SJSA1 (cell line): Measurements from ENCODE around the gene LIAS. TPM values are rescaled to one million over a fixed set of nuclear protein-coding genes. Genes with fewer than 3 reads are reported as not detected.
"Not testable (repeated sequence)": the region's sequence is repeated elsewhere in the genome, so short reads cannot be mapped to it uniquely, and the experiment has no call there.

Experiments
- DNase-seq, 2 experiments: peaks; one replicate each; pipeline ENCODE4 v3.0.0-alpha.2; 2015 to 2020; ENCODE audit warnings: low spot score in 2 of 2, low read depth in 1 of 2
- H3K27ac ChIP-seq: fragments of 250-450 bp; sonication (Bioruptor Pico); 2 replicates; pipeline ENCODE4 v1.5.1; 2020; ENCODE audit warnings: mild to moderate bottlenecking, moderate library complexity
- H3K27me3 ChIP-seq: fragments of 250-450 bp; sonication (Bioruptor Pico); replicated peaks from 2 replicates; pipeline ENCODE4 v1.5.1; 2020; ENCODE audit warnings: mild to moderate bottlenecking, moderate library complexity
- H3K36me3 ChIP-seq: fragments of 250-450 bp; sonication (Bioruptor Pico); 2 replicates; pipeline ENCODE4 v1.5.1; 2020; ENCODE audit warnings: mild to moderate bottlenecking
- H3K4me1 ChIP-seq: fragments of 250-450 bp; sonication (Bioruptor Pico); replicated peaks from 2 replicates; pipeline ENCODE4 v1.6.1; 2021; ENCODE audit warnings: mild to moderate bottlenecking
- H3K4me3 ChIP-seq: fragments of 250-450 bp; sonication (Bioruptor Pico); 2 replicates; pipeline ENCODE4 v1.5.1; 2020; ENCODE audit warnings: mild to moderate bottlenecking
- H3K9me3 ChIP-seq: fragments of 250-450 bp; sonication (Bioruptor Pico); replicated peaks from 2 replicates; pipeline ENCODE4 v1.5.1; 2020; ENCODE audit warnings: mild to moderate bottlenecking
- total RNA-seq: library from RNA; depleted of rRNA; stranded (reverse); fragments of >200 nt; shearing (Covaris generic); gene quantifications from 2 replicates; pipeline ENCODE4 v1.2.3, GENCODE V29; 2014

The LIAS gene
- total RNA-seq, 1 experiment from 2014 or later = 8.2 TPM

- Histone ChIP-seq H3K4me1 (no peaks in the 10 kb centered on the region), H3K4me3 (no peak overlapping the region), H3K36me3 (no peaks in the 10 kb centered on the region), H3K27ac (no peak overlapping the region), H3K27me3 (no peaks in the 10 kb centered on the region), H3K9me3 (no peaks in the 10 kb centered on the region)
- no peak for DNase-seq
These were observed 15.9 kb upstream of the LIAS start for GRCh38 chr4:39442998-39443397.

- no peak overlapping the region for H3K27ac ChIP-seq
- peaks cover 4% of the 10 kb centered on the region for H3K36me3 ChIP-seq
- H3K4me3 ChIP-seq = no peak overlapping the region
These were observed 12.4 kb upstream of the LIAS start for GRCh38 chr4:39446483-39446841.

GRCh38 chr4:39446842-39447573, 11.8 kb upstream of the LIAS start:
- Histone ChIP-seq H3K4me1 (no peaks in the 10 kb centered on the region), H3K4me3 (no peak overlapping the region), H3K9me3 (no peaks in the 10 kb centered on the region), H3K27me3 (no peaks in the 10 kb centered on the region), H3K36me3 (peaks cover 9% of the 10 kb centered on the region), H3K27ac (no peak overlapping the region)
- DNase-seq = no peak

More at GRCh38 chr4:39446483-39446841, 12.4 kb upstream of the LIAS start:
- no peaks in the 10 kb centered on the region for H3K9me3 ChIP-seq
- no peaks in the 10 kb centered on the region for H3K27me3 ChIP-seq
- no peak for DNase-seq
- H3K4me1 ChIP-seq = no peaks in the 10 kb centered on the region

GRCh38 chr4:39450618-39451017, 8.2 kb upstream of the LIAS start:
- DNase-seq = no peak
- H3K27ac ChIP-seq = no peak overlapping the region
- H3K4me3 ChIP-seq = no peak overlapping the region
- H3K27me3 ChIP-seq = no peaks in the 10 kb centered on the region
- H3K4me1 ChIP-seq = no peaks in the 10 kb centered on the region
- peaks cover 44% of the 10 kb centered on the region for H3K36me3 ChIP-seq
- no peaks in the 10 kb centered on the region for H3K9me3 ChIP-seq

- no peak overlapping the region for H3K27ac ChIP-seq
- peaks cover 53% of the 10 kb centered on the region for H3K36me3 ChIP-seq
- H3K27me3 ChIP-seq = no peaks in the 10 kb centered on the region
- no peak overlapping the region for H3K4me3 ChIP-seq
- no peak for DNase-seq
- H3K9me3 ChIP-seq = no peaks in the 10 kb centered on the region
- H3K4me1 ChIP-seq = no peaks in the 10 kb centered on the region; the same call in 1 of the 2 replicates
These were observed 7.3 kb upstream of the LIAS start for GRCh38 chr4:39451423-39452023.

- Histone ChIP-seq H3K4me3 (no peak overlapping the region), H3K9me3 (no peaks in the 10 kb centered on the region), H3K4me1 (peaks cover under 1% of the 10 kb centered on the region), H3K27me3 (no peaks in the 10 kb centered on the region), H3K36me3 (peaks cover 60% of the 10 kb centered on the region), H3K27ac (no peak overlapping the region)
- DNase-seq = no peak
These were observed 6.5 kb upstream of the LIAS start for GRCh38 chr4:39452153-39452859.

- no peak for DNase-seq
- Histone ChIP-seq H3K36me3 (peaks cover 68% of the 10 kb centered on the region), H3K9me3 (no peaks in the 10 kb centered on the region), H3K27ac (no peak overlapping the region), H3K4me1 (peaks cover 7% of the 10 kb centered on the region), H3K27me3 (no peaks in the 10 kb centered on the region), H3K4me3 (no peak overlapping the region)
These were observed 5.8 kb upstream of the LIAS start for GRCh38 chr4:39452860-39453587.

- Histone ChIP-seq H3K9me3 (no peaks in the 10 kb centered on the region), H3K4me1 (peaks cover 7% of the 10 kb centered on the region), H3K36me3 (peaks cover 74% of the 10 kb centered on the region), H3K27me3 (no peaks in the 10 kb centered on the region), H3K27ac (no peak overlapping the region), H3K4me3 (no peak overlapping the region)
- no peak for DNase-seq
These were observed 5.1 kb upstream of the LIAS start for GRCh38 chr4:39453738-39454137.

GRCh38 chr4:39455486-39455885, 3.4 kb upstream of the LIAS start:
- Histone ChIP-seq H3K27me3 (no peaks in the 10 kb centered on the region), H3K27ac (no peak overlapping the region), H3K9me3 (no peaks in the 10 kb centered on the region), H3K4me1 (peaks cover 7% of the 10 kb centered on the region), H3K4me3 (no peak overlapping the region), H3K36me3 (peaks cover 74% of the 10 kb centered on the region)
- no peak for DNase-seq

GRCh38 chr4:39456946-39457763, 1.7 kb upstream of the LIAS start:
- Histone ChIP-seq H3K4me1 (peaks cover 7% of the 10 kb centered on the region), H3K36me3 (peaks cover 67% of the 10 kb centered on the region)

GRCh38 chr4:39458161-39458504, 723 bp upstream of the LIAS start:
- Histone ChIP-seq H3K27ac (peak overlapping the region; percentile 94), H3K4me3 (peak overlapping the region; percentile 82), H3K36me3 (peaks cover 57% of the 10 kb centered on the region)
- not testable (repeated sequence) for H3K27me3 ChIP-seq, DNase-seq, H3K4me1 ChIP-seq, H3K9me3 ChIP-seq

More at GRCh38 chr4:39456946-39457763, 1.7 kb upstream of the LIAS start:
- H3K27ac ChIP-seq = no peak overlapping the region
- H3K9me3 ChIP-seq = no peaks in the 10 kb centered on the region
- H3K4me3 ChIP-seq = peak overlapping the region; percentile 82
- no peaks in the 10 kb centered on the region for H3K27me3 ChIP-seq
- DNase-seq = no peak

GRCh38 chr4:39464886-39465501, 6.1 kb downstream of the LIAS start:
- Histone ChIP-seq H3K27me3 (no peaks in the 10 kb centered on the region), H3K36me3 (peaks cover 12% of the 10 kb centered on the region), H3K4me3 (no peak overlapping the region), H3K4me1 (0 out of 2 replicates have a peak, but pooled peaks cover 6% of the 10 kb centered on the region), H3K9me3 (no peaks in the 10 kb centered on the region), H3K27ac (no peak overlapping the region)
- DNase-seq = peak in 1 of 2 experiments; percentile 25

- DNase-seq = no peak
- Histone ChIP-seq H3K36me3 (peaks cover 9% of the 10 kb centered on the region; the same call in 1 of the 2 replicates), H3K9me3 (no peaks in the 10 kb centered on the region), H3K4me1 (0 out of 2 replicates have a peak, but pooled peaks cover 6% of the 10 kb centered on the region), H3K27ac (no peak overlapping the region), H3K27me3 (no peaks in the 10 kb centered on the region), H3K4me3 (no peak overlapping the region)
These were observed 7.9 kb downstream of the LIAS start for GRCh38 chr4:39466747-39467146.
